GM12892 (cell line): Measurements from ENCODE around the gene TTLL13.
"Not testable (repeated sequence)": the region's sequence is repeated elsewhere in the genome, so short reads cannot be mapped to it uniquely, and the experiment has no call there.

Experiments used
- POLR2A ChIP-seq: IDR thresholded peaks from 2 replicates; pipeline ENCODE4 v1.6.1; 2011; ENCODE audit warnings: low read depth, low read length, control low read depth
- POLR2AphosphoS5 ChIP-seq: IDR thresholded peaks from 2 replicates; pipeline ENCODE4 v1.6.1; 2011; ENCODE audit warnings: low read depth, low read length, control low read depth
- TAF1 ChIP-seq: IDR thresholded peaks from 2 replicates; pipeline ENCODE4 v1.6.1; 2011; ENCODE audit warnings: low read depth, mild to moderate bottlenecking, control low read depth, low read length, borderline replicate concordance

DNA sequence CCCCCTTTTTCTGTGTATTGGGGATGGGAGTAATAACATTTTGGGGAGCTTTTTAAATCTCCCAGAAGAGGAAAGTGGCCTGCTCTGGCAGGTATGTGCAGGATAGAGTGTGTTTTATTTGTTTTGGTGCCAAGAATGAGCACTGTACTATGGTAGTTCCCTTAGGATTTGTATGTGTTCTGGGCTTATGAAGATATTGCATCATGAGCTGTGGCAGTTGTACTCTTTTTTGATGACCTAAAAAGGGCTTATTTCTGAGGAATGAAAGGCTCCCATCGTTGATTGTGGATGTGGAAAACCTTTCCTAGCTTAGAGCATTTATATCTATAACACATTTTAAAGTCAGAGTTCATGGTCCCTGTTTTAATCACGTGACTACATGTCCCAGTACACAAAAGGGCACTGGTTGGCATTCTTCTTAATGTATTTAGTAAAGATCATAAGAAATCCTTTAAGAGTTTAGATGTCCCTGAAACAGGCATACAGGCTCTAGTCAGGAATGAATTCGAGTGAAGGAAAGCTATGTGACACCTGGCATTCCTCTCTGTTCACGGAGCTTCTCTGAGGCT lies 47.0 kb downstream of the TTLL13 start:
- TF ChIP-seq POLR2A, TAF1, POLR2AphosphoS5: not testable (repeated sequence)
